BJ (cell line): ENCODE data around the gene WDR88. TPM values are rescaled to one million over a fixed set of nuclear protein-coding genes. Genes with fewer than 3 reads are reported as not detected.

ENCODE experiments used
- CTCF ChIA-PET: fragments of 350-600 bp; formaldehyde crosslinking; extraction: SDS; loops from one replicate; lab custom pipeline; 2021; ENCODE audit warnings: antibody characterized with exemption, inconsistent platforms; lab: Yijun Ruan, JAX
- POLR2A ChIA-PET: fragments of 300-600 bp; sonication (Branson Sonifier 250); formaldehyde crosslinking; extraction: SDS; loops from one replicate; lab custom pipeline; 2021; ENCODE audit warnings: antibody characterized with exemption; lab: Charles Lee
- DNase-seq: peaks from one replicate; pipeline ENCODE4 v3.0.0-alpha.2; 2011; ENCODE audit warnings: low read depth
- H3K27me3 ChIP-seq: 2 replicates; pipeline ENCODE4 v1.6.0; 2011; ENCODE audit warnings: low read length; ENCODE audit not compliant: control insufficient read depth, insufficient read depth
- H3K36me3 ChIP-seq: 2 replicates; pipeline ENCODE4 v1.5.1; 2011; ENCODE audit warnings: low read length; ENCODE audit not compliant: control insufficient read depth, insufficient read depth
- H3K4me3 ChIP-seq: 2 replicates; pipeline ENCODE4 v1.5.1; 2011; ENCODE audit warnings: low read depth, mild to moderate bottlenecking, control low read depth, low read length
- CTCF ChIP-seq: IDR thresholded peaks from 2 replicates; pipeline ENCODE4 v1.5.1; 2011; ENCODE audit warnings: low read depth, mild to moderate bottlenecking, control low read depth, inconsistent platforms, low read length, moderate library complexity; ENCODE audit not compliant: insufficient read depth
- polyA minus RNA-seq: library from RNA; depleted of rRNA, polyadenylated mRNA; stranded (reverse); fragments of >200 nt; gene quantifications from 2 replicates; pipeline ENCODE4 v1.2.3, GENCODE V29; 2011; rRNA and poly(A)+ RNA removed
- polyA plus RNA-seq: library from polyadenylated mRNA; depleted of rRNA; stranded (reverse); fragments of >200 nt; gene quantifications from 2 replicates; pipeline ENCODE4 v1.2.3, GENCODE V29; 2011; rRNA removed

WDR88 gene
- polyA plus RNA-seq = not detected in 2 replicates
- not detected in 2 replicates for polyA minus RNA-seq

- CTCF ChIA-PET = interaction anchor here (1.1 to 3.3 kb wide), 3 partner anchors 12 to 103 kb away, joined by 3 to 12 read pairs (median 3); no protein-coding TSS in a partner anchor
- POLR2A ChIA-PET = no interaction called here
Observed at GRCh38 chr19:33132021-33132420, at the start of gene WDR88. TSS of gene WDR88 (plus strand) at chr19:33132114. CDS start at chr19:33132170, 56 bp downstream.

GRCh38 chr19:33085570-33086128 is 46.3 kb upstream of the WDR88 start:
- H3K4me3 ChIP-seq = no peak overlapping the region
- ChIA-PET CTCF (no interaction called here), POLR2A (no interaction called here)
- no peak for DNase-seq
- no peaks in the 10 kb centered on the region; the same call in 1 of the 2 replicates for H3K36me3 ChIP-seq
- H3K27me3 ChIP-seq = no peaks in the 10 kb centered on the region
- TF ChIP-seq CTCF = no peak

More at GRCh38 chr19:33132021-33132420, at the start of gene WDR88:
- TF ChIP-seq CTCF = no peak
- Histone ChIP-seq H3K27me3 (no peaks in the 10 kb centered on the region), H3K4me3 (no peak within 1 kb of the TSS), H3K36me3 (peaks cover 6% of the 10 kb centered on the region; the same call in 1 of the 2 replicates)
- DNase-seq = no peak

- H3K27me3 ChIP-seq = no peaks in the 10 kb centered on the region
- no peak for DNase-seq
- ChIA-PET CTCF (interaction anchor here (0.6 kb wide), 1 partner anchor 15 kb away, joined by 3 read pairs; no protein-coding TSS in a partner anchor), POLR2A (no interaction called here)
- peaks cover 1% of the 10 kb centered on the region; the same call in 1 of the 2 replicates for H3K36me3 ChIP-seq
- TF ChIP-seq CTCF = no peak
- no peak overlapping the region for H3K4me3 ChIP-seq
Observed at GRCh38 chr19:33086955-33087354, 45.0 kb upstream of the WDR88 start.

- ChIA-PET CTCF (no interaction called here), POLR2A (no interaction called here)
Observed at GRCh38 chr19:33089010-33089409, 42.9 kb upstream of the WDR88 start.

More at GRCh38 chr19:33089010-33089409, 42.9 kb upstream of the WDR88 start:
- H3K27me3 ChIP-seq = no peaks in the 10 kb centered on the region
- H3K4me3 ChIP-seq = no peak overlapping the region
- peaks cover 8% of the 10 kb centered on the region for H3K36me3 ChIP-seq
- TF ChIP-seq CTCF = no peak
- no peak for DNase-seq
